ENCODE measurements around the gene ODF2L. TPM values are rescaled to one million over a fixed set of nuclear protein-coding genes. Genes with fewer than 3 reads are reported as not detected.

ODF2L gene
- total RNA-seq, 1 donor from 2014 or later, result 49.0 TPM

- DNase-seq (ENCODE audit: low read depth), result no peak
Observed at GRCh38 chr1:86318436-86318835, 77.7 kb downstream of the ODF2L start.

GRCh38 chr1:86317926-86318325 is 78.2 kb downstream of the ODF2L start:
- DNase-seq (ENCODE audit: low read depth), result no peak

GRCh38 chr1:86305731-86306130 is 90.4 kb downstream of the ODF2L start:
- no peak for DNase-seq (ENCODE audit: low read depth)

GRCh38 chr1:86303041-86303690 is 93.0 kb downstream of the ODF2L start:
- no peak for DNase-seq (ENCODE audit: low read depth)

Other genes with a start within 250 kb of the ODF2L start
- under 0.01 and 0.20 TPM in 2 replicates for gene COL24A1, start 239.6 kb downstream of the ODF2L start, total RNA-seq
- 0.17 and 0.85 TPM in 2 replicates for gene CLCA2, start 27.8 kb upstream of the ODF2L start, total RNA-seq
- not detected in 2 replicates for gene CLCA1, start 72.6 kb upstream of the ODF2L start, total RNA-seq
- gene CLCA4, start 150.8 kb upstream of the ODF2L start, total RNA-seq, result not detected in 2 replicates

Data from renal cortical epithelial cell (primary cell).